HepG2 (cell line): ENCODE data around the gene RRAD. TPM values are rescaled to one million over a fixed set of nuclear protein-coding genes. Genes with fewer than 3 reads are reported as not detected.

ENCODE experiments used
- DNMT1 ChIP-seq: sonication (generic); formaldehyde crosslinking; IDR thresholded peaks from 2 replicates; pipeline ENCODE4 v1.5.1; 2020; ENCODE audit warnings: mild to moderate bottlenecking, missing genetic modification reagents
- HNRNPUL1 ChIP-seq: fragments of 200-400 bp; formaldehyde crosslinking; IDR thresholded peaks from 2 replicates; pipeline ENCODE4 v1.6.1; 2017; ENCODE audit warnings: low read depth, mild to moderate bottlenecking, low read length, moderate library complexity
- IRF2 ChIP-seq: IDR thresholded peaks from 2 replicates; pipeline ENCODE4 v1.6.1; 2018; ENCODE audit warnings: missing genetic modification reagents, missing compliant biosample characterization
- JDP2 ChIP-seq: sonication (generic); formaldehyde crosslinking; IDR thresholded peaks from 2 replicates; pipeline ENCODE4 v1.8.1; 2022; ENCODE audit warnings: missing genetic modification reagents, borderline replicate concordance
- KLF12 ChIP-seq: sonication (generic); formaldehyde crosslinking; IDR thresholded peaks from 2 replicates; pipeline ENCODE4 v1.4.0; 2020; ENCODE audit warnings: missing genetic modification reagents, borderline replicate concordance
- NAIF1 ChIP-seq: sonication (generic); formaldehyde crosslinking; IDR thresholded peaks from 2 replicates; pipeline ENCODE4 v1.5.0; 2020; ENCODE audit warnings: mild to moderate bottlenecking, missing genetic modification reagents, borderline replicate concordance
- NRL ChIP-seq: sonication (generic); formaldehyde crosslinking; IDR thresholded peaks from 2 replicates; pipeline ENCODE4 v1.5.0; 2020; ENCODE audit warnings: missing genetic modification reagents, mild to moderate bottlenecking, moderate library complexity, borderline replicate concordance
- PHB2 ChIP-seq: fragments of 450-650 bp; IDR thresholded peaks from 2 replicates; pipeline ENCODE4 v1.6.1; 2018; ENCODE audit not compliant: partially characterized antibody
- SAFB2 ChIP-seq: sonication (generic); formaldehyde crosslinking; IDR thresholded peaks from 2 replicates; pipeline ENCODE4 v1.5.1; 2020; ENCODE audit warnings: missing genetic modification reagents, low read depth, mild to moderate bottlenecking, borderline replicate concordance
- SNAPC2 ChIP-seq: sonication (generic); formaldehyde crosslinking; IDR thresholded peaks from 2 replicates; pipeline ENCODE4 v1.8.1; 2022; ENCODE audit warnings: mild to moderate bottlenecking, missing genetic modification reagents
- TBX2 ChIP-seq: sonication (generic); formaldehyde crosslinking; IDR thresholded peaks from 2 replicates; pipeline ENCODE4 v1.5.0; 2020; ENCODE audit warnings: missing genetic modification reagents, mild to moderate bottlenecking, borderline replicate concordance
- WIZ ChIP-seq: sonication (generic); formaldehyde crosslinking; IDR thresholded peaks from 2 replicates; pipeline ENCODE4 v1.5.1; 2020; ENCODE audit warnings: mild to moderate bottlenecking, missing genetic modification reagents
- ZNF30 ChIP-seq: sonication (generic); formaldehyde crosslinking; IDR thresholded peaks from 2 replicates; pipeline ENCODE4 v1.5.0; 2020; ENCODE audit warnings: mild to moderate bottlenecking, missing genetic modification reagents
- ZNF674 ChIP-seq: sonication (generic); formaldehyde crosslinking; IDR thresholded peaks from 2 replicates; pipeline ENCODE4 v1.5.0; 2020; ENCODE audit warnings: low read depth, mild to moderate bottlenecking, missing genetic modification reagents
- polyA plus RNA-seq, 8 experiments: library from polyadenylated mRNA; depleted of rRNA in 3 of 8; stranded (reverse) in 7 of 8; unstranded in 1 of 8; fragments of >200 nt; fragmentation: Illumina TruSeq in 4 of 8; extraction: Trizol in 4 of 8; gene quantifications; 2 replicates each; pipeline versions ENCODE4 v1.2.1 to v1.2.3, GENCODE V29; 2011 to 2016; ENCODE audit warnings: low read depth in 4 of 8, missing spikeins in 1 of 8, mixed read lengths in 1 of 8; ENCODE audit not compliant: insufficient read depth in 1 of 8
- total RNA-seq, 5 experiments: library from RNA; depleted of rRNA; stranded (reverse); fragments of >200 nt; fragmentation: Illumina TruSeq; extraction: Trizol; gene quantifications; 2 replicates each; pipeline ENCODE4 v1.2.3, GENCODE V29; 2016; ENCODE audit warnings: low read depth in 1 of 5
- TF ChIP-seq, protein P1 (sequence below): IDR thresholded peaks from 2 replicates; pipeline ENCODE4 v1.6.1; 2012; ENCODE audit warnings: low read depth, low read length, improper control_type of control experiment
- TF ChIP-seq, protein P2 (sequence below): sonication (generic); formaldehyde crosslinking; IDR thresholded peaks from 2 replicates; pipeline ENCODE4 v1.5.0; 2020; ENCODE audit warnings: missing genetic modification reagents
- TF ChIP-seq, protein P3 (sequence below): sonication (generic); formaldehyde crosslinking; IDR thresholded peaks from 2 replicates; pipeline ENCODE4 v1.4.0; 2020; ENCODE audit warnings: missing genetic modification reagents
- TF ChIP-seq, protein P4 (sequence below): sonication (generic); formaldehyde crosslinking; IDR thresholded peaks from 2 replicates; pipeline ENCODE4 v1.4.0; 2020; ENCODE audit warnings: missing genetic modification reagents
- TF ChIP-seq, protein P5 (sequence below): fragments of 450-650 bp; IDR thresholded peaks from 2 replicates; pipeline ENCODE4 v1.6.1; 2017
- TF ChIP-seq, protein P6 (sequence below): sonication (generic); formaldehyde crosslinking; IDR thresholded peaks from 2 replicates; pipeline ENCODE4 v1.5.0; 2020; ENCODE audit warnings: mild to moderate bottlenecking, missing genetic modification reagents

The RRAD gene
- total and polyA plus RNA-seq, 2 of the 13 experiments (the other 11 are each of a cell fraction or from before 2014, with no cell fraction given) = 0.80 to 1.1 TPM

DNA sequence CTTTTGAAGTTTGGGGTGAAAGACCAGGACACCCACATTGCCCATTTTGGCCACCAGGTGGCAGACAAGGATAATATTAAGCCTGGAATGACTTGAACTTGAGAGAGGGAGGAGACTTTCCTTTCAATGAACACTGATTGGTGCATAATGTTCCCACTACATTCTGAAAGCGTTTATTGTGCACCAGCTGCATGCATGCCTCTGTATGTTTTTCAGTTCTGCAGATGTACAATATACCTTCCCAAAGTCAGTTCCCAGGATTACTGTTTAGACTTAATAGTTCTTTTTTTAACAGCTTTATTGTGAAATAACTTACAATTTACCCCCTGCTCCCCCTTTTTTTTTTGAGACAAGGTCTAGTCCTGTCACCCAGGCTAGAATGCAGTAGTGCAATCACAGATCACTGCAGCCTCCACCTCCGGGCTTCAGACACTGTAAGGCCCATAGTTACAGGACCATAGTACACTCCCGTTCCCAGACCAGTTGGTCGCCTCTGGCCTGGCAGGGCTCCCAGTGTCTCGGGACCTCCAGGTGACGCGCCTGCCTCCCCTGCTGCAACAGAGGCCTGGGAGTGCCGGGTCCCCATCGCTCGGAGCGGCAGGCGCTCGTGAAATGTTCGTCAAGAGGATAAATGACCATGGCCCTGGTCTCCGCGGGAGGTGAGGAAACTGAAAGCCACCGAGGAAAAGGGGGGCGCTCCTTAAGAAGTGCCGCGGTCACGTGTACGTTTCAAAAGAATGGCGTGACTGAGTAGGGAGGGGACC is 22.1 kb upstream of the RRAD start (continued):
- TF ChIP-seq, protein P1, sequence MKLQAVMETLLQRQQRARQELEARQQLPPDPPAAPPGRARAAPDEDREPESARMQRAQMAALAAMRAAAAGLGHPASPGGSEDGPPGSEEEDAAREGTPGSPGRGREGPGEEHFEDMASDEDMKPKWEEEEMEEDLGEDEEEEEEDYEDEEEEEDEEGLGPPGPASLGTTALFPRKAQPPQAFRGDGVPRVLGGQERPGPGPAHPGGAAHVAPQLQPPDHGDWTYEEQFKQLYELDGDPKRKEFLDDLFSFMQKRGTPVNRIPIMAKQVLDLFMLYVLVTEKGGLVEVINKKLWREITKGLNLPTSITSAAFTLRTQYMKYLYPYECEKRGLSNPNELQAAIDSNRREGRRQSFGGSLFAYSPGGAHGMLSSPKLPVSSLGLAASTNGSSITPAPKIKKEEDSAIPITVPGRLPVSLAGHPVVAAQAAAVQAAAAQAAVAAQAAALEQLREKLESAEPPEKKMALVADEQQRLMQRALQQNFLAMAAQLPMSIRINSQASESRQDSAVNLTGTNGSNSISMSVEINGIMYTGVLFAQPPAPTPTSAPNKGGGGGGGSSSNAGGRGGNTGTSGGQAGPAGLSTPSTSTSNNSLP = peak; percentile 89
- no peak for TF ChIP-seq NAIF1 (CRISPR knock-in tag)
- no peak for TF ChIP-seq HNRNPUL1
- peak; percentile 74; the same call in 1 of the 2 replicates for TF ChIP-seq IRF2 (CRISPR knock-in tag)
- TF ChIP-seq KLF12 = no peak
- no peak for TF ChIP-seq ZNF30
- no peak for TF ChIP-seq WIZ
- no peak for TF ChIP-seq NRL
- TF ChIP-seq, protein P2, sequence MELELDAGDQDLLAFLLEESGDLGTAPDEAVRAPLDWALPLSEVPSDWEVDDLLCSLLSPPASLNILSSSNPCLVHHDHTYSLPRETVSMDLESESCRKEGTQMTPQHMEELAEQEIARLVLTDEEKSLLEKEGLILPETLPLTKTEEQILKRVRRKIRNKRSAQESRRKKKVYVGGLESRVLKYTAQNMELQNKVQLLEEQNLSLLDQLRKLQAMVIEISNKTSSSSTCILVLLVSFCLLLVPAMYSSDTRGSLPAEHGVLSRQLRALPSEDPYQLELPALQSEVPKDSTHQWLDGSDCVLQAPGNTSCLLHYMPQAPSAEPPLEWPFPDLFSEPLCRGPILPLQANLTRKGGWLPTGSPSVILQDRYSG (CRISPR knock-in tag) = no peak
- TF ChIP-seq SNAPC2 = no peak
- no peak for TF ChIP-seq PHB2
- TF ChIP-seq TBX2 (CRISPR knock-in tag) = no peak
- TF ChIP-seq, protein P3, sequence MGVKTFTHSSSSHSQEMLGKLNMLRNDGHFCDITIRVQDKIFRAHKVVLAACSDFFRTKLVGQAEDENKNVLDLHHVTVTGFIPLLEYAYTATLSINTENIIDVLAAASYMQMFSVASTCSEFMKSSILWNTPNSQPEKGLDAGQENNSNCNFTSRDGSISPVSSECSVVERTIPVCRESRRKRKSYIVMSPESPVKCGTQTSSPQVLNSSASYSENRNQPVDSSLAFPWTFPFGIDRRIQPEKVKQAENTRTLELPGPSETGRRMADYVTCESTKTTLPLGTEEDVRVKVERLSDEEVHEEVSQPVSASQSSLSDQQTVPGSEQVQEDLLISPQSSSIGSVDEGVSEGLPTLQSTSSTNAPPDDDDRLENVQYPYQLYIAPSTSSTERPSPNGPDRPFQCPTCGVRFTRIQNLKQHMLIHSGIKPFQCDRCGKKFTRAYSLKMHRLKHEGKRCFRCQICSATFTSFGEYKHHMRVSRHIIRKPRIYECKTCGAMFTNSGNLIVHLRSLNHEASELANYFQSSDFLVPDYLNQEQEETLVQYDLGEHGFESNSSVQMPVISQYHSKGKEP (CRISPR knock-in tag) = no peak
- no peak for TF ChIP-seq SAFB2 (CRISPR knock-in tag)
- TF ChIP-seq JDP2 (CRISPR knock-in tag) = no peak
- no peak for TF ChIP-seq DNMT1
- TF ChIP-seq, protein P4, sequence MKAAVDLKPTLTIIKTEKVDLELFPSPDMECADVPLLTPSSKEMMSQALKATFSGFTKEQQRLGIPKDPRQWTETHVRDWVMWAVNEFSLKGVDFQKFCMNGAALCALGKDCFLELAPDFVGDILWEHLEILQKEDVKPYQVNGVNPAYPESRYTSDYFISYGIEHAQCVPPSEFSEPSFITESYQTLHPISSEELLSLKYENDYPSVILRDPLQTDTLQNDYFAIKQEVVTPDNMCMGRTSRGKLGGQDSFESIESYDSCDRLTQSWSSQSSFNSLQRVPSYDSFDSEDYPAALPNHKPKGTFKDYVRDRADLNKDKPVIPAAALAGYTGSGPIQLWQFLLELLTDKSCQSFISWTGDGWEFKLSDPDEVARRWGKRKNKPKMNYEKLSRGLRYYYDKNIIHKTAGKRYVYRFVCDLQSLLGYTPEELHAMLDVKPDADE (CRISPR knock-in tag) = no peak
- TF ChIP-seq, protein P5, sequence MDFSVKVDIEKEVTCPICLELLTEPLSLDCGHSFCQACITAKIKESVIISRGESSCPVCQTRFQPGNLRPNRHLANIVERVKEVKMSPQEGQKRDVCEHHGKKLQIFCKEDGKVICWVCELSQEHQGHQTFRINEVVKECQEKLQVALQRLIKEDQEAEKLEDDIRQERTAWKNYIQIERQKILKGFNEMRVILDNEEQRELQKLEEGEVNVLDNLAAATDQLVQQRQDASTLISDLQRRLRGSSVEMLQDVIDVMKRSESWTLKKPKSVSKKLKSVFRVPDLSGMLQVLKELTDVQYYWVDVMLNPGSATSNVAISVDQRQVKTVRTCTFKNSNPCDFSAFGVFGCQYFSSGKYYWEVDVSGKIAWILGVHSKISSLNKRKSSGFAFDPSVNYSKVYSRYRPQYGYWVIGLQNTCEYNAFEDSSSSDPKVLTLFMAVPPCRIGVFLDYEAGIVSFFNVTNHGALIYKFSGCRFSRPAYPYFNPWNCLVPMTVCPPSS = no peak
- TF ChIP-seq ZNF674 (CRISPR knock-in tag) = no peak
- TF ChIP-seq, protein P6, sequence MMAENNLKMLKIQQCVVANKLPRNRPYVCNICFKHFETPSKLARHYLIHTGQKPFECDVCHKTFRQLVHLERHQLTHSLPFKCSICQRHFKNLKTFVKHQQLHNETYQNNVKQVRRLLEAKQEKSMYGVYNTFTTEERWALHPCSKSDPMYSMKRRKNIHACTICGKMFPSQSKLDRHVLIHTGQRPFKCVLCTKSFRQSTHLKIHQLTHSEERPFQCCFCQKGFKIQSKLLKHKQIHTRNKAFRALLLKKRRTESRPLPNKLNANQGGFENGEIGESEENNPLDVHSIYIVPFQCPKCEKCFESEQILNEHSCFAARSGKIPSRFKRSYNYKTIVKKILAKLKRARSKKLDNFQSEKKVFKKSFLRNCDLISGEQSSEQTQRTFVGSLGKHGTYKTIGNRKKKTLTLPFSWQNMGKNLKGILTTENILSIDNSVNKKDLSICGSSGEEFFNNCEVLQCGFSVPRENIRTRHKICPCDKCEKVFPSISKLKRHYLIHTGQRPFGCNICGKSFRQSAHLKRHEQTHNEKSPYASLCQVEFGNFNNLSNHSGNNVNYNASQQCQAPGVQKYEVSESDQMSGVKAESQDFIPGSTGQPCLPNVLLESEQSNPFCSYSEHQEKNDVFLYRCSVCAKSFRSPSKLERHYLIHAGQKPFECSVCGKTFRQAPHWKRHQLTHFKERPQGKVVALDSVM (CRISPR knock-in tag) = no peak
